ENCODE data around the gene SLC39A11. TPM values are rescaled to one million over a fixed set of nuclear protein-coding genes. Genes with fewer than 3 reads are reported as not detected.

SLC39A11 gene
- total RNA-seq, 2 donors from 2014 or later, result 18.1 to 20.1 TPM

GRCh38 chr17:73021771-73022170, 70.7 kb downstream of the SLC39A11 start:
- Mint-ChIP-seq H3K4me1 (no peaks in the 10 kb centered on the region), H3K9me3 (peaks cover 4% of the 10 kb centered on the region), H3K27me3 (ENCODE audit: insufficient read depth) (no peaks in the 10 kb centered on the region), H3K36me3 (ENCODE audit: low read depth) (no peaks in the 10 kb centered on the region), H3K4me3 (no peak overlapping the region), H3K27ac (no peak overlapping the region)
- H3K9ac ChIP-seq (ENCODE audit: extremely low read depth, low read length, poor library complexity, severe bottlenecking), result no peak overlapping the region
- 84 to 95% methylated on average over 12 of the region's 12 CpGs for WGBS, 2 experiments (ENCODE audit: insufficient coverage in 1 of 2, insufficient read length in 1 of 2)
- H3K27me3 ChIP-seq (ENCODE audit: control insufficient read depth, insufficient read depth, low read length, poor library complexity, severe bottlenecking), result no peaks in the 10 kb centered on the region
- H3K4me1 ChIP-seq (ENCODE audit: control insufficient read depth, insufficient read depth, low read length), result no peaks in the 10 kb centered on the region
- peaks cover 11% of the 10 kb centered on the region for H3K9me3 ChIP-seq (ENCODE audit: control insufficient read depth, low read length)
- no peak for TF ChIP-seq CTCF (conservative IDR thresholded peaks at IDR 0.05)
- no peak for DNase-seq
- no peak overlapping the region for H3K4me3 ChIP-seq (ENCODE audit: low read length)
- no peaks in the 10 kb centered on the region for H3K36me3 ChIP-seq (ENCODE audit: control insufficient read depth, insufficient read depth, low read length)
- H3K27ac ChIP-seq (ENCODE audit: low read depth, low read length), result no peak overlapping the region

GRCh38 chr17:73020110-73020509, 72.4 kb downstream of the SLC39A11 start:
- no peaks in the 10 kb centered on the region for H3K36me3 Mint-ChIP-seq (ENCODE audit: low read depth)
- Histone ChIP-seq H3K27me3 (ENCODE audit: control insufficient read depth, insufficient read depth, low read length, poor library complexity, severe bottlenecking) (no peaks in the 10 kb centered on the region), H3K36me3 (ENCODE audit: control insufficient read depth, insufficient read depth, low read length) (no peaks in the 10 kb centered on the region), H3K4me3 (ENCODE audit: low read length) (no peak overlapping the region), H3K9me3 (ENCODE audit: control insufficient read depth, low read length) (peaks cover 11% of the 10 kb centered on the region), H3K4me1 (ENCODE audit: control insufficient read depth, insufficient read depth, low read length) (no peaks in the 10 kb centered on the region), H3K9ac (ENCODE audit: extremely low read depth, low read length, poor library complexity, severe bottlenecking) (no peak overlapping the region), H3K27ac (ENCODE audit: low read depth, low read length) (no peak overlapping the region)
- no peak for DNase-seq
- no peaks in the 10 kb centered on the region for H3K4me1 Mint-ChIP-seq
- no peaks in the 10 kb centered on the region for H3K27me3 Mint-ChIP-seq (ENCODE audit: insufficient read depth)
- H3K27ac Mint-ChIP-seq, result no peak overlapping the region
- peaks cover 4% of the 10 kb centered on the region for H3K9me3 Mint-ChIP-seq
- TF ChIP-seq CTCF (conservative IDR thresholded peaks at IDR 0.05), result no peak
- H3K4me3 Mint-ChIP-seq, result no peak overlapping the region
- whole genome bisulfite sequencing, 2 experiments (ENCODE audit: insufficient coverage in 1 of 2, insufficient read length in 1 of 2), result 95 to 97% methylated on average over 4 of the region's 4 CpGs

GRCh38 chr17:73018599-73018998, 73.9 kb downstream of the SLC39A11 start:
- TF ChIP-seq CTCF (conservative IDR thresholded peaks at IDR 0.05), result no peak
- Histone ChIP-seq H3K4me3 (ENCODE audit: low read length) (no peak overlapping the region), H3K27ac (ENCODE audit: low read depth, low read length) (no peak overlapping the region), H3K4me1 (ENCODE audit: control insufficient read depth, insufficient read depth, low read length) (no peaks in the 10 kb centered on the region), H3K9ac (ENCODE audit: extremely low read depth, low read length, poor library complexity, severe bottlenecking) (no peak overlapping the region), H3K9me3 (ENCODE audit: control insufficient read depth, low read length) (peaks cover 11% of the 10 kb centered on the region), H3K27me3 (ENCODE audit: control insufficient read depth, insufficient read depth, low read length, poor library complexity, severe bottlenecking) (no peaks in the 10 kb centered on the region), H3K36me3 (ENCODE audit: control insufficient read depth, insufficient read depth, low read length) (no peaks in the 10 kb centered on the region)
- Mint-ChIP-seq H3K4me3 (no peak overlapping the region), H3K36me3 (ENCODE audit: low read depth) (no peaks in the 10 kb centered on the region), H3K27ac (no peak overlapping the region), H3K9me3 (peaks cover 4% of the 10 kb centered on the region), H3K27me3 (ENCODE audit: insufficient read depth) (no peaks in the 10 kb centered on the region), H3K4me1 (peaks cover 7% of the 10 kb centered on the region)
- DNase-seq, result no peak
